Measurements from ENCODE around the gene TTLL9. TPM values are rescaled to one million over a fixed set of nuclear protein-coding genes. Genes with fewer than 3 reads are reported as not detected.

TTLL9 gene
- polyA plus RNA-seq, 1 of the 3 experiments (the other 2 are of a cell fraction): 0.23 TPM

GRCh38 chr20:31843288-31843687, 27.1 kb upstream of the TTLL9 start:
- H3K27me3 ChIP-seq (ENCODE audit: insufficient read depth): no peaks in the 10 kb centered on the region
- POLR2A ChIA-PET: no interaction called here
- peak overlapping the region; percentile 71 to 76; a peak in 3 of 4 replicates for H3K27ac ChIP-seq (ENCODE audit: low read depth in 2 of 2, low read length in 1 of 2)
- H3K9ac ChIP-seq: peak overlapping the region; percentile 31; the same call in 1 of the 2 replicates
- H3K36me3 ChIP-seq (replicated peaks in 1 of 2; ENCODE audit: control insufficient read depth in 1 of 2, insufficient read depth in 2 of 2, low read length in 1 of 2): no peaks in the 10 kb centered on the region
- no peaks in the 10 kb centered on the region for H3K79me2 ChIP-seq (ENCODE audit: insufficient read depth)
- no peak overlapping the region for H3K4me3 ChIP-seq (ENCODE audit: low read depth in 2 of 2, low read length in 1 of 2)
- H3K9me2 ChIP-seq: no peaks in the 10 kb centered on the region
- H3K4me2 ChIP-seq: peak overlapping the region; percentile 69; the same call in 1 of the 2 replicates
- H3K9me3 ChIP-seq: no peaks in the 10 kb centered on the region
- no peak for DNase-seq
- H3K4me1 ChIP-seq (ENCODE audit: control insufficient read depth in 1 of 2, insufficient read depth in 2 of 2, low read depth in 1 of 2, low read length in 1 of 2): peaks cover 31 to 36% of the 10 kb centered on the region in 2 experiments; a peak in 3 of 4 replicates
- H4K20me1 ChIP-seq (ENCODE audit: insufficient read depth): no peaks in the 10 kb centered on the region
- H2AFZ ChIP-seq (ENCODE audit: low read depth): no peak overlapping the region
- WGBS (ENCODE audit: low lambda C conversion rate): 82% methylated on average over 5 of the region's 6 CpGs
- peaks cover 19% of the 10 kb centered on the region for H3F3A ChIP-seq (replicated peaks; ENCODE audit: insufficient read depth)
- TF ChIP-seq MXI1 (IDR thresholded peaks at IDR 0.05; ENCODE audit: low read depth, low read length): no peak
- TF ChIP-seq, protein P1, sequence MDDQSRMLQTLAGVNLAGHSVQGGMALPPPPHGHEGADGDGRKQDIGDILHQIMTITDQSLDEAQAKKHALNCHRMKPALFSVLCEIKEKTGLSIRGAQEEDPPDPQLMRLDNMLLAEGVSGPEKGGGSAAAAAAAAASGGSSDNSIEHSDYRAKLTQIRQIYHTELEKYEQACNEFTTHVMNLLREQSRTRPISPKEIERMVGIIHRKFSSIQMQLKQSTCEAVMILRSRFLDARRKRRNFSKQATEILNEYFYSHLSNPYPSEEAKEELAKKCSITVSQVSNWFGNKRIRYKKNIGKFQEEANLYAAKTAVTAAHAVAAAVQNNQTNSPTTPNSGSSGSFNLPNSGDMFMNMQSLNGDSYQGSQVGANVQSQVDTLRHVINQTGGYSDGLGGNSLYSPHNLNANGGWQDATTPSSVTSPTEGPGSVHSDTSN (IDR thresholded peaks at IDR 0.05): no peak
- no peak for TF ChIP-seq NRF1 (IDR thresholded peaks at IDR 0.05; ENCODE audit: low read depth, low read length)
- TF ChIP-seq YY1 (IDR thresholded peaks at IDR 0.05; ENCODE audit: low read depth): no peak
- TF ChIP-seq, protein P2, sequence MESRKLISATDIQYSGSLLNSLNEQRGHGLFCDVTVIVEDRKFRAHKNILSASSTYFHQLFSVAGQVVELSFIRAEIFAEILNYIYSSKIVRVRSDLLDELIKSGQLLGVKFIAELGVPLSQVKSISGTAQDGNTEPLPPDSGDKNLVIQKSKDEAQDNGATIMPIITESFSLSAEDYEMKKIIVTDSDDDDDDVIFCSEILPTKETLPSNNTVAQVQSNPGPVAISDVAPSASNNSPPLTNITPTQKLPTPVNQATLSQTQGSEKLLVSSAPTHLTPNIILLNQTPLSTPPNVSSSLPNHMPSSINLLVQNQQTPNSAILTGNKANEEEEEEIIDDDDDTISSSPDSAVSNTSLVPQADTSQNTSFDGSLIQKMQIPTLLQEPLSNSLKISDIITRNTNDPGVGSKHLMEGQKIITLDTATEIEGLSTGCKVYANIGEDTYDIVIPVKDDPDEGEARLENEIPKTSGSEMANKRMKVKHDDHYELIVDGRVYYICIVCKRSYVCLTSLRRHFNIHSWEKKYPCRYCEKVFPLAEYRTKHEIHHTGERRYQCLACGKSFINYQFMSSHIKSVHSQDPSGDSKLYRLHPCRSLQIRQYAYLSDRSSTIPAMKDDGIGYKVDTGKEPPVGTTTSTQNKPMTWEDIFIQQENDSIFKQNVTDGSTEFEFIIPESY (IDR thresholded peaks at IDR 0.05; ENCODE audit: borderline replicate concordance, low read depth): no peak
- no peak for TF ChIP-seq SIN3A (IDR thresholded peaks at IDR 0.05; ENCODE audit: borderline replicate concordance, low read depth, low read length)
- no peak for TF ChIP-seq JUND (IDR thresholded peaks at IDR 0.05)
- no peak for TF ChIP-seq CTCF (IDR thresholded peaks at IDR 0.05)
- no peak for TF ChIP-seq EP300 (IDR thresholded peaks at IDR 0.05; ENCODE audit: borderline replicate concordance in 1 of 2, low read depth in 1 of 2, low read length in 1 of 2)
- no peak for TF ChIP-seq RCOR1 (IDR thresholded peaks at IDR 0.05; ENCODE audit: low read length)
- TF ChIP-seq MEF2A (IDR thresholded peaks at IDR 0.05; ENCODE audit: borderline replicate concordance, low read depth): no peak
- TF ChIP-seq, protein P3, sequence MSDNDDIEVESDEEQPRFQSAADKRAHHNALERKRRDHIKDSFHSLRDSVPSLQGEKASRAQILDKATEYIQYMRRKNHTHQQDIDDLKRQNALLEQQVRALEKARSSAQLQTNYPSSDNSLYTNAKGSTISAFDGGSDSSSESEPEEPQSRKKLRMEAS (IDR thresholded peaks at IDR 0.05; ENCODE audit: low read depth): no peak
- CTCF ChIA-PET: interaction anchor here (0.9 to 15.5 kb wide), 4 partner anchors 9 to 210 kb away, joined by 4 to 174 read pairs (median 16); no protein-coding TSS in a partner anchor

All from SK-N-SH (cell line).